Retinal pigment epithelial cell (primary cell): ENCODE measurements around the gene INPPL1.
"Not testable (repeated sequence)": the region's sequence is repeated elsewhere in the genome, so short reads cannot be mapped to it uniquely, and the experiment has no call there.

Experiments used
- DNase-seq: peaks from one replicate; pipeline ENCODE4 v3.0.0-alpha.2; 2010; ENCODE audit warnings: low read depth
- H3K4me3 ChIP-seq: 2 replicates; pipeline ENCODE4 v1.5.1; 2011; ENCODE audit warnings: mild to moderate bottlenecking, low read length, control low read depth, moderate library complexity
- TF ChIP-seq, protein P1 (sequence below): conservative IDR thresholded peaks from 2 replicates; pipeline ENCODE4 v1.5.1; 2011; ENCODE audit warnings: low read depth, low read length, control low read depth, inconsistent platforms

The INPPL1 gene

DNA sequence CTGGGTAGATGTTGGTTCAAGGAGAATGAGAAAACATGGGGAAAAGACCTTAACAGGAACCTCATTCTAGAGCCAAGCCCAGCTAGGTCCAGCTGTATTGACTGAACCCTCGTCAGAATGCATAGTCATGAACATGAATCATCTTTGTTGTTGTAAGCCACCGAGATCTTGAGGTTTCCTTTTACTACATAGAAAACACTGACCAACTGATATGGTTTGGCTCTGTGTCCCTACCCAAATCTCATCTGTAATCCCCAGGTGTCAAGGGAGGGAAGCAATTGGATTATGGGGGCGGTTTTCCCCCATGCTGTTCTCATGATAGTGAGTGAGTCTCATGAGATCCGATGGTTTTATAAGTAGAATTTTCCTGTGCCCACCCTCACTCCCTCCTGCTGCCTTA lies 38.8 kb downstream of the INPPL1 start:
- H3K4me3 ChIP-seq: no peak overlapping the region
- DNase-seq: no peak
- TF ChIP-seq, protein P1, sequence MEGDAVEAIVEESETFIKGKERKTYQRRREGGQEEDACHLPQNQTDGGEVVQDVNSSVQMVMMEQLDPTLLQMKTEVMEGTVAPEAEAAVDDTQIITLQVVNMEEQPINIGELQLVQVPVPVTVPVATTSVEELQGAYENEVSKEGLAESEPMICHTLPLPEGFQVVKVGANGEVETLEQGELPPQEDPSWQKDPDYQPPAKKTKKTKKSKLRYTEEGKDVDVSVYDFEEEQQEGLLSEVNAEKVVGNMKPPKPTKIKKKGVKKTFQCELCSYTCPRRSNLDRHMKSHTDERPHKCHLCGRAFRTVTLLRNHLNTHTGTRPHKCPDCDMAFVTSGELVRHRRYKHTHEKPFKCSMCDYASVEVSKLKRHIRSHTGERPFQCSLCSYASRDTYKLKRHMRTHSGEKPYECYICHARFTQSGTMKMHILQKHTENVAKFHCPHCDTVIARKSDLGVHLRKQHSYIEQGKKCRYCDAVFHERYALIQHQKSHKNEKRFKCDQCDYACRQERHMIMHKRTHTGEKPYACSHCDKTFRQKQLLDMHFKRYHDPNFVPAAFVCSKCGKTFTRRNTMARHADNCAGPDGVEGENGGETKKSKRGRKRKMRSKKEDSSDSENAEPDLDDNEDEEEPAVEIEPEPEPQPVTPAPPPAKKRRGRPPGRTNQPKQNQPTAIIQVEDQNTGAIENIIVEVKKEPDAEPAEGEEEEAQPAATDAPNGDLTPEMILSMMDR: no peak

DNA sequence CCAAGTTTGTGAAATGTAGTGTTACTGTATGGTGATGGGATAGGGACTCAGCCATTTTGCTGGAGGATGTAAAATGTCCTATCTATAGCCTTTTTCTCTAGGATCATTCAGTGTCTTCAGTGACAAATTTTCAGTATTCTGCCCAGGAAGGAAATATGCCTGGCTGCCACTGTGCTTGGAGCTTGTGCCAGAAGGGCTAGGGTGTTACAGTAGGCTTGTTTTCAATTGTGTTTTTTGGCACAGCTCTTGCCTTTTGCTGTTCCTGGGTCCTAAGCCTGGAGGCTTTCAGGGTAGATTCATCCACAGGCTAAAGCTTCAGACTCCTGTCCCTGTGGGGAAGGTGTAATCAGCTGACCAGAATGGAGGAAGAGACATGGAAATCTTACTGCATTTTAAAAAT lies 41.4 kb downstream of the INPPL1 start:
- TF ChIP-seq, protein P1: no peak
- DNase-seq: no peak
- H3K4me3 ChIP-seq: no peak overlapping the region

DNA sequence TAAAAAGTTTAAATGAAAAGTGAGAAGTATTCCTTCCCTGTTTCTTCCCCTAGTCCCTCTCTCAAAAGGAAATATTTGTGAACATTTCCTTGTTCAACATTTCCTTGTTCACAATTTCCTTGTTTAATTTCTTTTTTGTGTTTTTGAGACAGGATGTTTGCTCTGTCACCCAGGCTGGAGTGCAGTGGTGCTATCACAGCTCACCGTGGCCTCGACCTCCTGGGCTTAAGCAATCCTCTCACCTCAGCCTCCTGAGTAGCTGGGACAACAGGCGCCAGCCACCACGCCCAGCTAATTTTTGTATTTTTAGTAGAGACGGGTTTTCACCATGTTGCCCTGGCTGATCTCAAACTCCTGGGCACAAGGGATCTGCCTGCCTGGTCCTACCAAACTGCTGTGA lies 42.4 kb downstream of the INPPL1 start:
- not testable (repeated sequence) for DNase-seq, H3K4me3 ChIP-seq

DNA sequence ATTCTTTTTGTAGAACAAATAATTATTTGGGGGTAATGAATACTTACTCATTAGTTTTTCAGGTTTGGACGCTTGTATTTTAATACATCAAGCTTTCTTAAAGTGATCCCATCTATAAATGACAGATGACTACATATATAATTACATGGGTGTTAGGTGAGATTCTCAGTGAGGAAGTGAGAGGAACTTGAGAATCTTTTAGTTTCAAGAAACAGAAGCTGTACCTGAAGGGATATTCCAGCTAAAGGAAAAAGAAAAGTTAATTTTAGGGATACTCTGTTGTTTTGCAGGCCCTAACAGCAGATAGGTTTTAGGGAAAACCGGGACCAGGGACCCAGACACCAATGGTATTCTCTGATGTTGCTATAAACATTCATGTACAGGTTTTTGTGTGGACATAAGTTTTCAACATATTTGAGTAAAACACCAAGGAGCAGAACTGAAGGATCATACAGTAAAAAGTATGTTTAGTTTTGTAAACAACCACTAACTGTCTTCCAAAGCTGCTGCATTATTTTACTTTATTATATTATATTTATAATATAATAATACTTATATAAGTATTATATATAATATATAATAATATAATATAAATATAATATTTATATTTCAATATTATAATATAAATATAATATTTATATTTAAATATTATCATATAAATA lies 43.5 kb downstream of the INPPL1 start:
- no peak overlapping the region for H3K4me3 ChIP-seq
- no peak for DNase-seq
- TF ChIP-seq, protein P1: no peak

DNA sequence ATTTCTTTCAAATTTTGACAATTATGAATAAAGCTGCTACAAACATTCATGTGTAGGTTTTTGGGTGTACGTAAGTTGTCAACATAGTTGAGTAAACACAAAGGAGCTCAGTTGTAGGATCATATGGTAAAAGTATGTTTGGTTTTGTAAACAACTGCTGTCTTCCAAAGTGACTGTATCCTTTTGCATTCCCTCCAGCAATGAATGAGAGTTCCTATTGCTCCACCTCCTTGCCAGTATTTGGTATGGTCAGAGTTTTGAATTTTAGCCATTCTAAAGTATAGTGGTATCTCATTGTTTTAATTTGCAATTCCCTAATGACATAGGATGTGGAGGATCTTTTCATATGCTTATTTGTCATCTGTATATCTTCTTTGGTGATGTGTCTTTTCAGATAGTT lies 47.4 kb downstream of the INPPL1 start:
- H3K4me3 ChIP-seq: no peak overlapping the region
- TF ChIP-seq, protein P1: no peak
- DNase-seq: no peak

DNA sequence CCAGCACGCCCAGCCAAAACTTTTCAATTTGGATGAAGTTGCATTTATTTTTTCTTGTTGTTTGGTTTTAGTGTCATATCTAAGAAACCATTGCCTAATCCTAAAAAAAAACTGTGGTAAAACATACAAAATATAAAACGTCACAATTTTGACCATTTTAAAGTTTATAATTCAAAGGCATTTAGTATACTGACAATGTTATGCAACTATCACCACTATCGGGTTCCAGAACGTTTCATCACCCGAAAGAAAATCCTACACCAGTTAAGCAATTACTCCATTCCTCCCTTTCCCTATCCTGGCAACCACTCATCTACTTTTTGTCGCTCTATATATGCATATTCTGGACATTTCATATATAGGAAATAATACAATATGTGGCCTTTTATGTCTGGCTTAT lies 49.9 kb downstream of the INPPL1 start:
- TF ChIP-seq, protein P1: no peak
- H3K4me3 ChIP-seq: no peak overlapping the region
- no peak for DNase-seq

DNA sequence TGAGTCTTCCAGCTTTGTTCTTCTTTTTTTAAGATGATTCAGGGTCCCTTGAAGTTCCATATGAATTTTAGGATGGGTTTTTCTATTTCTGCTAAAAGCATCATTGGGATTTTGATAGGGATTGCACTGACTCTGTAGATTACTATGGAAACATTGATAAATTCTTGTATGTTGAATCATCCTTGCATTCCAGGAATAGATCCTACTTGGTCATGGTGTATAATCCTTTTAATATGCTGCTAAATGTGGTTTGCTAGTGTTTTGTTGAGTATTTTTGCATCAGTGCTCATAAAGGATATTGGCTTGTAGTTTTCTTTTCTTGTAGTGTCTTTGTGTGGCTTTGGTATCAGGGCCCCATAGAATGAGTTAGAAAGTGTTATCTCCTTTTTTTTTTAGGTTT lies 54.3 kb downstream of the INPPL1 start:
- no peak overlapping the region for H3K4me3 ChIP-seq
- TF ChIP-seq, protein P1: no peak
- DNase-seq: peak; percentile 47
